Smooth muscle cell (in vitro differentiated cells): ENCODE measurements around the gene TSEN2. TPM values are rescaled to one million over a fixed set of nuclear protein-coding genes. Genes with fewer than 3 reads are reported as not detected.
A peak's percentile ranks its signal among the peaks of the same experiment; 100 is the strongest.
"Not testable (repeated sequence)": the region's sequence is repeated elsewhere in the genome, so short reads cannot be mapped to it uniquely, and the experiment has no call there.

ENCODE experiments used
- DNase-seq: peaks from one replicate; lab custom pipeline; 2025; ENCODE audit not compliant: unreplicated experiment; lab: John Stamatoyannopoulos, UW
- H2AFZ ChIP-seq: fragments of 200-600 bp; sonication (generic); 2 replicates; pipeline ENCODE4 v1.6.0; 2016; ENCODE audit warnings: antibody characterized with exemption, low read depth, mild to moderate bottlenecking
- H3F3A ChIP-seq: fragments of 200-600 bp; sonication (generic); 2 replicates; pipeline ENCODE4 v1.6.0; 2017; ENCODE audit warnings: antibody characterized with exemption, low read depth
- H3K27ac ChIP-seq: fragments of 200-600 bp; sonication (generic); 2 replicates; pipeline ENCODE4 v1.5.1; 2016; ENCODE audit warnings: low read depth, mild to moderate bottlenecking
- H3K27me3 ChIP-seq: fragments of 200-600 bp; sonication (generic); 2 replicates; pipeline ENCODE4 v1.6.1; 2016; ENCODE audit warnings: low read depth, mild to moderate bottlenecking
- H3K36me3 ChIP-seq: fragments of 200-600 bp; sonication (generic); 2 replicates; pipeline ENCODE4 v1.5.1; 2016; ENCODE audit warnings: low read depth
- H3K4me1 ChIP-seq: fragments of 200-600 bp; sonication (generic); 2 replicates; pipeline ENCODE4 v1.5.1; 2016; ENCODE audit warnings: low read depth
- H3K4me2 ChIP-seq: fragments of 200-600 bp; sonication (generic); 2 replicates; pipeline ENCODE4 v1.6.0; 2016; ENCODE audit warnings: mild to moderate bottlenecking
- H3K4me3 ChIP-seq: fragments of 200-600 bp; sonication (generic); 2 replicates; pipeline ENCODE4 v1.5.1; 2016; ENCODE audit warnings: mild to moderate bottlenecking
- H3K79me2 ChIP-seq: fragments of 200-600 bp; sonication (generic); 2 replicates; pipeline ENCODE4 v1.6.0; 2016; ENCODE audit warnings: low read depth, mild to moderate bottlenecking
- H3K9ac ChIP-seq: fragments of 200-600 bp; sonication (generic); 2 replicates; pipeline ENCODE4 v1.6.0; 2016; ENCODE audit warnings: low read depth
- H3K9me3 ChIP-seq: fragments of 200-600 bp; sonication (generic); replicated peaks from 2 replicates; pipeline ENCODE4 v1.5.1; 2016; ENCODE audit warnings: low read depth
- H4K20me1 ChIP-seq: fragments of 200-600 bp; sonication (generic); 2 replicates; pipeline ENCODE4 v1.6.0; 2016; ENCODE audit warnings: low read depth
- WGBS: methylation state at CpG from one replicate; pipeline ENCODE4 v1.1.7; 2016; ENCODE audit warnings: low lambda C conversion rate; 5-methylcytosine and 5-hydroxymethylcytosine counted together
- polyA plus RNA-seq: library from polyadenylated mRNA; unstranded; fragments of >200 nt; fragmentation: Nextera tagmentation; extraction: Ambion mirVana; gene quantifications from 2 replicates; pipeline ENCODE4 v1.2.1, GENCODE V29; 2016
- total RNA-seq: library from RNA; depleted of rRNA; stranded (reverse); fragments of >200 nt; gene quantifications from 2 replicates; pipeline ENCODE4 v1.2.3, GENCODE V29; 2014
- TF ChIP-seq, protein P1 (sequence below): fragments of 200-600 bp; sonication (generic); IDR thresholded peaks from 2 replicates; pipeline ENCODE4 v1.5.1; 2017; ENCODE audit warnings: borderline replicate concordance, mild to moderate bottlenecking, antibody characterized with exemption; ENCODE audit not compliant: insufficient read depth, poor library complexity, severe bottlenecking

Gene TSEN2
- total and polyA plus RNA-seq, 2 experiments from 2014 or later, result 3.6 to 3.9 TPM

DNA sequence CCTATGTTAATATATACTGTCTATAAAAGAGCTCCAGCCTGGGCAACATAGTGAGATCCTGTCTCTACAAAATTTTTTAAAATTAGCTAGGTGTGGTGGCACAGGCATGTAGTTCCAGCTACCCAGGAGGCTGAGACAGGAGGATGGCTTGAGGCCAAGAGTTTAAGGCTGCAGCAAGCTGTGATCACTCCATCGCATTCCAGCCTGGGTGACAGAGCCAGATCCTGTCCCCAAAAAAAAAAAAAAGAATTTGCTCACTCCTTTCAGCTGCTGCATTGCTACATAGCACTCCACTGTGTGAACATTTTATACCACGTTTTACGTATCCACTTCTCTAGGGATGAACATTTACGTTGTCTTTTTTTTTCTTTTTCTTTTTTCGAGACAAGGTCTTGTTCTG, 6.0 kb upstream of the TSEN2 start:
- H3K9me3 ChIP-seq, result no peaks in the 10 kb centered on the region
- 92% methylated on average over 5 of the region's 5 CpGs for WGBS
- no peak overlapping the region for H3K27ac ChIP-seq
- H2AFZ ChIP-seq, result no peak overlapping the region
- TF ChIP-seq, protein P1, sequence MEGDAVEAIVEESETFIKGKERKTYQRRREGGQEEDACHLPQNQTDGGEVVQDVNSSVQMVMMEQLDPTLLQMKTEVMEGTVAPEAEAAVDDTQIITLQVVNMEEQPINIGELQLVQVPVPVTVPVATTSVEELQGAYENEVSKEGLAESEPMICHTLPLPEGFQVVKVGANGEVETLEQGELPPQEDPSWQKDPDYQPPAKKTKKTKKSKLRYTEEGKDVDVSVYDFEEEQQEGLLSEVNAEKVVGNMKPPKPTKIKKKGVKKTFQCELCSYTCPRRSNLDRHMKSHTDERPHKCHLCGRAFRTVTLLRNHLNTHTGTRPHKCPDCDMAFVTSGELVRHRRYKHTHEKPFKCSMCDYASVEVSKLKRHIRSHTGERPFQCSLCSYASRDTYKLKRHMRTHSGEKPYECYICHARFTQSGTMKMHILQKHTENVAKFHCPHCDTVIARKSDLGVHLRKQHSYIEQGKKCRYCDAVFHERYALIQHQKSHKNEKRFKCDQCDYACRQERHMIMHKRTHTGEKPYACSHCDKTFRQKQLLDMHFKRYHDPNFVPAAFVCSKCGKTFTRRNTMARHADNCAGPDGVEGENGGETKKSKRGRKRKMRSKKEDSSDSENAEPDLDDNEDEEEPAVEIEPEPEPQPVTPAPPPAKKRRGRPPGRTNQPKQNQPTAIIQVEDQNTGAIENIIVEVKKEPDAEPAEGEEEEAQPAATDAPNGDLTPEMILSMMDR, result no peak
- no peaks in the 10 kb centered on the region for H3K27me3 ChIP-seq
- no peaks in the 10 kb centered on the region for H4K20me1 ChIP-seq
- no peaks in the 10 kb centered on the region for H3K4me1 ChIP-seq
- no peaks in the 10 kb centered on the region for H3K36me3 ChIP-seq
- no peak for DNase-seq
- H3K79me2 ChIP-seq, result no peaks in the 10 kb centered on the region
- H3K4me2 ChIP-seq, result no peak overlapping the region
- H3K9ac ChIP-seq, result no peak overlapping the region
- no peak overlapping the region for H3K4me3 ChIP-seq
- H3F3A ChIP-seq, result no peaks in the 10 kb centered on the region

DNA sequence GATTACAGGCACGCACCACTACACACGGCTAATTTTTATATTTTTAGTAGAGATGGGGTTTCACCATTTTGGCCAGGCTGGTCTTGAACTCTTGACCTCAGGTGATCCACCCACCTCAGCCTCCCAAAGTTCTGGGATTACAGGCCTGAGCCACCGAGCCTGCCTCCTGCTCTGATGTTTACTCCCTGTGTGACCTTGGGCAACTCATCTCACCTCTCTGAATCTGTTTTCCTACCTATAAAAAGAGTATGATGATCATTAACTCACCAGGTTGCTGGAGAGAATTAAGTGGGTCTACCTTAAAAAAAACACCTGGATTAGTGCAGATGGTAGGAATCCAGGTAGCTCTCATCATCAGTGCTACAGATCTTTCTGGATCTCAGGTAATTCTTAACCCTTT, 5.1 kb upstream of the TSEN2 start:
- H3K4me1 ChIP-seq, DNase-seq, H3K27me3 ChIP-seq, H4K20me1 ChIP-seq, H3K27ac ChIP-seq, H3K79me2 ChIP-seq, H3K9ac ChIP-seq, H3K36me3 ChIP-seq, H3K9me3 ChIP-seq, H3F3A ChIP-seq, H2AFZ ChIP-seq, H3K4me3 ChIP-seq, H3K4me2 ChIP-seq: not testable (repeated sequence)
- 83% methylated on average over 3 of the region's 3 CpGs for WGBS

DNA sequence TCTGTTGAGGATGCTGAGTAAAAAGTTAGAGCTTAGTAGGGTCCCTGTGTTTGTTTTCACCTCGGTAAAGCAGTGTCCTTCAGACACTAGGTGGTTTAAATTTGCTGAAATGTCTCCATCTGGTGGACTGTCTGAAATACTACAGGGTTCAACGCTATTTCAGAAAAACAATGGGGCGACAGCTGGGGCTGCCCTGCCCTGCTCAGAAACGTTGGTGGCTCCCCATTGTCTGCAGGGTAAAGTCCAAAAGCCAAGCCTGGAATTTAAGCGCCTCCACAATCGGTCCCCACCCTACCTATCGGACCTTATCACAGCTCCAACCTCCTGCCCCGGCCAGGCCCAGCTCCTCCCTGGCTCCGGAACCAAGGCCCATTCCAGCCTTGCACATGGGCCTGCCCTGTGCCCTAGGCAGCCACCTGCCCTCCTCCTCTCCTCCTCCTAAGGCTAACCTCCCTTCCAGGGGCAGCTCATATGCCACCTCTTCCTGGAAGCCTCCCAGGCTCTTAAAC, 4.3 kb upstream of the TSEN2 start:
- H3K4me3 ChIP-seq, result no peak overlapping the region
- H3F3A ChIP-seq, result no peaks in the 10 kb centered on the region
- peaks cover 7% of the 10 kb centered on the region for H3K4me1 ChIP-seq
- no peak overlapping the region for H3K27ac ChIP-seq
- no peak overlapping the region for H3K9ac ChIP-seq
- H3K4me2 ChIP-seq, result peak overlapping the region; percentile 31
- no peaks in the 10 kb centered on the region for H3K79me2 ChIP-seq
- TF ChIP-seq, protein P1, result peak; percentile 84
- H3K27me3 ChIP-seq, result no peaks in the 10 kb centered on the region
- H2AFZ ChIP-seq, result peak overlapping the region; percentile 74
- no peaks in the 10 kb centered on the region for H4K20me1 ChIP-seq
- DNase-seq, result no peak
- WGBS, result 19% methylated on average over 9 of the region's 9 CpGs
- no peaks in the 10 kb centered on the region for H3K9me3 ChIP-seq
- no peaks in the 10 kb centered on the region for H3K36me3 ChIP-seq

DNA sequence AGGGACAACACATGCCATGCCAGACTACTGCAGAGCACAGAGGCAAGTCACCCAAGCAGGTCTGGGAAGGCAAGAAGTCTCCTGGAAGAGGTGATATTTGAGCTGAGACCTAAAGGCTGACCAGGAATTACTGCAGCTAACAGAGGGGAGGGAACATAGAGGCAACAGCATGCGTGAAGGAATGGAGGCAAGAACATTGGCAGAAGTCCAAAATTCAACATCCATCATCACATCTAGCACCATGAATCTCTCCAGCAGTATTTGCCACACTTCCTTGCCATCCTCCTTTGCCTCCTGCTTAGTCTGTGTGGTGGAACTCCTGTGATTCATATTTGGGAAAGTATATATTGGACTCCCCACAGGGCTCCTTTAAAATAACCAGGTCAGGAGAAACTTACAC, 870 bp upstream of the TSEN2 start:
- no peaks in the 10 kb centered on the region for H3F3A ChIP-seq
- H3K9me3 ChIP-seq, result no peaks in the 10 kb centered on the region
- peak overlapping the region; percentile 95 for H3K4me2 ChIP-seq
- H3K4me1 ChIP-seq, result peaks cover 14% of the 10 kb centered on the region
- H3K36me3 ChIP-seq, result no peaks in the 10 kb centered on the region
- TF ChIP-seq, protein P1, result no peak
- no peaks in the 10 kb centered on the region for H3K27me3 ChIP-seq
- H3K9ac ChIP-seq, result no peak overlapping the region
- DNase-seq, result no peak
- no peaks in the 10 kb centered on the region for H4K20me1 ChIP-seq
- H3K4me3 ChIP-seq, result peak overlapping the region; percentile 78
- H3K79me2 ChIP-seq, result no peaks in the 10 kb centered on the region
- peak overlapping the region; percentile 87 for H2AFZ ChIP-seq
- no peak overlapping the region for H3K27ac ChIP-seq
- 39% methylated on average over 1 of the region's 1 CpG for WGBS
